Kidney (tissue), 14 donors: Measurements from ENCODE around the gene RO60. TPM values are rescaled to one million over a fixed set of nuclear protein-coding genes. Genes with fewer than 3 reads are reported as not detected.

Experiments
- DNase-seq, 5 donors: peaks; one replicate each; pipeline ENCODE4 v3.0.0-alpha.2; 2013 to 2020
- FAIRE-seq: peaks from 2 replicates; lab custom pipeline; 2012; peaks lifted over from hg19 to GRCh38; lab: Jason Lieb, UNC
- H3K27ac ChIP-seq, 2 donors: one replicate each; pipeline ENCODE4 v1.7.0; 2013; ENCODE audit warnings: low read depth in 2 of 2, low read length in 2 of 2, inconsistent platforms in 1 of 2
- H3K27me3 ChIP-seq: one replicate; pipeline ENCODE4 v1.7.1; 2013; ENCODE audit warnings: low read length, inconsistent platforms; ENCODE audit not compliant: control insufficient read depth, insufficient read depth
- H3K36me3 ChIP-seq, 3 donors: one replicate each; pipeline versions ENCODE4 v1.7.0 to v1.7.1; 2013; ENCODE audit warnings: low read length in 3 of 3, control low read depth in 1 of 3, inconsistent platforms in 1 of 3; ENCODE audit not compliant: insufficient read depth in 3 of 3, control insufficient read depth in 2 of 3
- H3K4me1 ChIP-seq, 3 donors: one replicate each; pipeline versions ENCODE4 v1.7.0 to v1.7.1; 2013; ENCODE audit warnings: low read length in 3 of 3, inconsistent platforms in 1 of 3, low read depth in 1 of 3; ENCODE audit not compliant: control insufficient read depth in 2 of 3, insufficient read depth in 2 of 3
- H3K4me3 ChIP-seq, 3 donors: one replicate each; pipeline versions ENCODE4 v1.7.0 to v1.8.1; 2013; ENCODE audit warnings: low read length in 3 of 3, control low read depth in 1 of 3, inconsistent platforms in 1 of 3
- H3K9ac ChIP-seq, 3 donors: one replicate each; pipeline versions ENCODE4 v1.7.0 to v1.7.1; 2013; ENCODE audit warnings: low read length in 3 of 3, control low read depth in 1 of 3, inconsistent platforms in 1 of 3
- H3K9me3 ChIP-seq, 3 donors: one replicate each; pipeline versions ENCODE4 v1.7.0 to v1.7.1; 2013; ENCODE audit warnings: low read length in 3 of 3, control low read depth in 1 of 3, inconsistent platforms in 1 of 3; ENCODE audit not compliant: control insufficient read depth in 2 of 3, insufficient read depth in 1 of 3
- intact Hi-C: fragments of 100-400 bp; cut with DNase I; formaldehyde crosslinking; loops from one replicate; pipeline ENCODE4 v1.11.1; 2022
- polyA plus RNA-seq: library from polyadenylated mRNA; stranded (reverse); fragments of 350-450 nt; fragmentation: Illumina TruSeq; extraction: RNeasy Lipid Tissue Mini Kit (QIAGEN cat#74804); gene quantifications from one replicate; pipeline ENCODE4 v1.2.3, GENCODE V29; 2014; ENCODE audit warnings: low read depth, low replicate concordance; ENCODE audit not compliant: insufficient read depth
- total RNA-seq: library from RNA; stranded (reverse); fragmentation: NEBNext Ultra II Directional; extraction: Animal tissue kit (Norgen Biotek cat#: 25700); gene quantifications from one replicate; pipeline ENCODE4 v1.2.1, GENCODE V29; 2021
- TF ChIP-seq, protein P1 (sequence below): IDR thresholded peaks from 3 replicates; pipeline ENCODE4 v1.5.1; 2012; ENCODE audit warnings: mild to moderate bottlenecking, moderate library complexity, borderline replicate concordance; ENCODE audit not compliant: insufficient read depth; ENCODE audit errors: extremely low read depth
- donor health status: control.
- donor health status: control.
- donor health status: control.
- donor health status: control.
- donor health status: control.
- donor health status: DM: yes; HTN: yes; CAD: no.
- donor health status: Normal renal cell carcinoma (clear cell type).

RO60 gene
- total and polyA plus RNA-seq, 2 donors from 2014 or later, result 4.8 to 72.0 TPM

DNA sequence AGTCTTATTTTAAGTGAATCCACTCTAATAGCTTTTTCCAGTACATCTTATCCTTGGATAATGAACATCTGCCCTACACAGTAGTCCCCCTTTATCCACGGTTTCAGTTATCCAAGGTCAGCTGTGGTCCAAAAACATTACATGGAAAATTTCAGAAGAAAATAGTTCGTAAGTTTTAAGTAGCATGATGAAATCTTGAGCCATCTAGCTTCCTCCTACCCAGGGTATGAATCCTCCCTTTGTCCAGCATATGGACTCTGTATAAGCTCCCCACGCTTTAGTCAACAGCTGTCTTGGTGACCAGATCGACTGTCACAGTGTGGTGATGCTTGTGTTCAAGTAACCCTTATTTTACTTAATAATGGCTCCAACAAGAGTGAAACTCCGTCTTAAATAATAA, 43.2 kb downstream of the RO60 start:
- TF ChIP-seq, protein P1, sequence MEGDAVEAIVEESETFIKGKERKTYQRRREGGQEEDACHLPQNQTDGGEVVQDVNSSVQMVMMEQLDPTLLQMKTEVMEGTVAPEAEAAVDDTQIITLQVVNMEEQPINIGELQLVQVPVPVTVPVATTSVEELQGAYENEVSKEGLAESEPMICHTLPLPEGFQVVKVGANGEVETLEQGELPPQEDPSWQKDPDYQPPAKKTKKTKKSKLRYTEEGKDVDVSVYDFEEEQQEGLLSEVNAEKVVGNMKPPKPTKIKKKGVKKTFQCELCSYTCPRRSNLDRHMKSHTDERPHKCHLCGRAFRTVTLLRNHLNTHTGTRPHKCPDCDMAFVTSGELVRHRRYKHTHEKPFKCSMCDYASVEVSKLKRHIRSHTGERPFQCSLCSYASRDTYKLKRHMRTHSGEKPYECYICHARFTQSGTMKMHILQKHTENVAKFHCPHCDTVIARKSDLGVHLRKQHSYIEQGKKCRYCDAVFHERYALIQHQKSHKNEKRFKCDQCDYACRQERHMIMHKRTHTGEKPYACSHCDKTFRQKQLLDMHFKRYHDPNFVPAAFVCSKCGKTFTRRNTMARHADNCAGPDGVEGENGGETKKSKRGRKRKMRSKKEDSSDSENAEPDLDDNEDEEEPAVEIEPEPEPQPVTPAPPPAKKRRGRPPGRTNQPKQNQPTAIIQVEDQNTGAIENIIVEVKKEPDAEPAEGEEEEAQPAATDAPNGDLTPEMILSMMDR, result no peak
- H3K9ac ChIP-seq, result no peak overlapping the region
- intact Hi-C loops, result no loop called here
- no peaks in the 10 kb centered on the region for H3K27me3 ChIP-seq
- H3K36me3 ChIP-seq, result peaks cover 4 to 11% (median 4%) of the 10 kb centered on the region in 3 donors
- H3K4me1 ChIP-seq, result peaks cover 0 to 10% (median 8%) of the 10 kb centered on the region in 3 donors
- no peak overlapping the region for H3K27ac ChIP-seq
- FAIRE-seq (no peak), DNase-seq (no peak)
- no peak overlapping the region for H3K4me3 ChIP-seq
- H3K9me3 ChIP-seq, result no peaks in the 10 kb centered on the region

DNA sequence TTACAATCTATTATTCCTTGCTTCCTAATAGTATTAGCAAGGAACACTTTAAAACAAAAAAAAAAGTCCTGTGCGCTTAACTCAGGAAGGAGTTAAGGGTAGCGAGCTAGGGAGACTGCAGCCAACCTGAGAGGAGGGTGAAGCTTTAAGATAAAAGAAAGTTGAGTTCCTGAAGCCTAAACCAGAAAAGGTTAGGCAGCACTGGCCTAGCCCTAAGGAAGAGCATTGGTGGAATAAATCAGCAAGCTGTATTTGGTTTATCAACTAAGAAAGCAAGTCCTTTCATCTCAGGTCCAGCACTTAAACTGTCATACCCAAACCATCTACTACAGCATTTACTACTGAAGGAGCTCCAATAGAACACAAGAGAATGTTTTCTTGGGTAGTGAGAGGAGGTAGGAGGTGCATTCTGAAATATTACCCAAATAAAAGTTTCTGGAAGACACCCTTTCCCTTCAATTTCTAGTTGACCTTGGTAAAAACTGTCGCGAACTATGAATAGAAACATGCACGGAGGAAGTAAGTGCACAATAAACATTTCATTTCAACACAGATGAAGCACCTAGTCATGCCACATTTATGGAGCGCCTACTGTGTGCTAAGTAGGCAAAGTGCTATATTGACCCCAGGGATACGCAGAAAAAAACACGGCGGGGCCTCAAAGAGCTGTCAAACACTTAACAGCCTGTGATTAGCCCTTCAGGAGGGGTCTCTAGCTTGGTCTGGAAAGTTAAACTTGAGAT, 44.5 kb downstream of the RO60 start:
- no peaks in the 10 kb centered on the region for H3K9me3 ChIP-seq
- peak overlapping the region; percentile 93 for H3K27ac ChIP-seq
- peaks cover 0 to 10% (median 8%) of the 10 kb centered on the region in 3 donors for H3K4me1 ChIP-seq
- peaks cover 4 to 11% (median 4%) of the 10 kb centered on the region in 3 donors for H3K36me3 ChIP-seq
- intact Hi-C loops, result no loop called here
- FAIRE-seq (no peak), DNase-seq (peak in 1 of 5 donors; percentile 7)
- TF ChIP-seq, protein P1, result no peak
- H3K9ac ChIP-seq, result peak overlapping the region; percentile 12 to 98 (median 98)
- no peaks in the 10 kb centered on the region for H3K27me3 ChIP-seq
- peak overlapping the region; percentile 61 to 99 (median 92) for H3K4me3 ChIP-seq

DNA sequence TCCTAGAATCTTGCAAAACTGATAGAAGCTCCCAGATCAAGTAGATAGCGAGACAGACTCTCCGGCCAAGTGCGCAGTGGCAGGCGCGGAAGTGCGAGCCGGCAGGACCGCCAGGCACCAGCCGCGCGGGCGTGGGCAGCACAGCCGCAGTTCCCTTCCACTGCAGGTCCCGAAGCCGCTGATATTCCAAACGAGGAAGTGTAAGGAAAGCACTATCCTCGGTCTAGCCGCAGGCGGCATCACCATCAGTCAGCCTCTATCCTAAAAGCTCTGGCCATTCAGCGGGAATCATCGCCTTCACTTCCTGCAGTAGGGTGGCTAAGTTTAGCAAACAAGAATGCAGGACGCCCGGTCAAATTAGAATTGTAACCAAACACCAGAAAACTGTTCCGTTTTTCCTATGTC, 45.1 kb downstream of the RO60 start:
- Histone ChIP-seq H3K4me1 (peaks cover 0 to 10% (median 8%) of the 10 kb centered on the region in 3 donors), H3K9ac (peak overlapping the region; percentile 54 to 98 (median 98)), H3K36me3 (peaks cover 4 to 8% (median 4%) of the 10 kb centered on the region in 3 donors), H3K9me3 (no peaks in the 10 kb centered on the region), H3K27ac (peak overlapping the region; percentile 93), H3K27me3 (no peaks in the 10 kb centered on the region), H3K4me3 (peak overlapping the region; percentile 61 to 99 (median 92))
- peak; percentile 33 to 76 (median 61) for DNase-seq
- intact Hi-C loops, result no loop called here
- TF ChIP-seq, protein P1, result no peak
- no peak for FAIRE-seq
